ENCODE measurements around the gene ARID5B. TPM values are rescaled to one million over a fixed set of nuclear protein-coding genes. Genes with fewer than 3 reads are reported as not detected.

The ARID5B gene
- total RNA-seq, 1 donor from 2014 or later, result 63.7 TPM

DNA sequence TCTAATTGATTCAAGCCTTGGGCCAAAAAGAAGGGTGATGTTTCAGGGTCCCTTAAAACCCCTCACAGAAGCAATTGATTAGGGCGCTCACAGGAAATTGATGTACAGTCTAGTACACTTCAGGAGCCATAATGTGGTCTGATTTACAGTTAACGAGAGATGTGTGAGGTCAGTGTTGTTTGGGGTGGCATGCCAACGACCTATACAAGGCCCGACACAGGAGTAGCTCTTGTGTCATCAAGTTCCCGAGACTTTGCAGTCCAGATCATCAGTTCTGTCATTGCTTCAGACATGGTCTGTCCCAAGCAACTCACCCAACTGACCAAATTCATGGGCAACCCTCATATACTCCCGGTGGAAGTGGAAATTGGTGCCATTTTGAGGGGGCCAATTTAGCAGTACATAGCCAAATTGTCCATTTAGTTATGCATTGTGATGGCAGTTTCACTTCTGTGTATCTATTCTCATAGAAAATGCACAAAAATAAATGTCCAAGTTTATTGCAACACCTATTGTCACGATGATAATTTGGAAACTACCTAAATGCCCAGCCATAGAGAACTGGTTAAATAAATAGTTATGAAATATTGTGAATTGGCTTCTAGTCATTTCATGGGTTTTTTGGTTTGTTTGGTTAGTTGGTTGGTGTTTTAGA, 18.0 kb upstream of the ARID5B start:
- DNase-seq (ENCODE audit: low spot score), result no peak

DNA sequence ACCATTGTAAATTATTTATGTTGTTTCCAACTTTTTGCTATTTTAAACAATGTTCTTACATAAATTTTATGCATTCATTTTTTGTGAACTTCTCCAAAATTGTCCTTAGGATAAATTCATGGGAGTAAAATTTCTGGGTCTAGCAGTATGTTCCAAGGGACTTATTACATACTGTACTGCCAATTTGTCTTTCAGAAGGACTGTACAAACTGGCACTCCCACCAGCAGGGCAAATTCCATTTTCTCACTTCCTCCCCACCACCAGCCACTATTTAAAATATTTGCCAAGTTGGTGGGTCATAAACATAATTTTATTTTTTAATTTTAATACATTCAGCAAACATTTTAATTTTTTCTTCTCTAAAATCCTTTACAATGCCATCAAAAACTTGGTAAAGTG, 13.7 kb upstream of the ARID5B start:
- DNase-seq (ENCODE audit: low spot score), result no peak

DNA sequence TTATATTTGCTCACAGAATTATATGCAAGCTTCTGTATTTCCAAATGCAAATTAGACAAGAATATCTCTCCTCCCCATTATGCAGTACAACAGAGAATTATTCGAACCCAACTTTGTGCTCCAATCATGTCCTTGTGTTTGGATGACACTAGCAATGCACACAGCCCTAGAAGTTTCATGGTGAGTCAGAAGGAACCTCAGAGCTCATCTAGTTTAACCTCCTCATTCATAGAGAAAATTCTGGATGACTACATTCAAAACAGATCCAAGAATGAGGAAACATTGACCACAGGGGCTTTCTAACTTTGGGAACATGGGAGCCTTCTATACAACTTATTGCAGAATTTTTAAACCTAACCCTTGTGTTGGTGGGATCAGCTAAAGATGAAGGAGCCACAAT, 12.8 kb upstream of the ARID5B start:
- DNase-seq (ENCODE audit: low spot score), result no peak

DNA sequence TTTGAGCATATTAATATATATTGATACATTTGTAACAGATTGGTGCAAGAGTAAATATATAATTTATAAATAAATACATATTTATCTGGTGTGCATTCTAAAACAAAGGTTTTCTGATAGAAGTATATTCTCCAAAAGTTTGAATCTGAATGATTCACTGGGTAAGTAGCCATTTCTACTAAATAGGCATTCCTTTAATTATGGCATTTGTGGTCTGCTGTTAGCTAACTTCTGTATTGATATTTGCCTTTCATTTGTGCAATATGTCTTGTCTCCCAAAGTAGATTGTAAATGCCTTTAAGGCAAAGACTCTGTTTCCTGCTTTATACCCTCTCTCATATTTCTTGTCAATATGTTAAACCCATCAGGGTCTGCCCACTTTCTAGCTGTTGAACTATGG, 11.1 kb upstream of the ARID5B start:
- DNase-seq (ENCODE audit: low spot score), result no peak

DNA sequence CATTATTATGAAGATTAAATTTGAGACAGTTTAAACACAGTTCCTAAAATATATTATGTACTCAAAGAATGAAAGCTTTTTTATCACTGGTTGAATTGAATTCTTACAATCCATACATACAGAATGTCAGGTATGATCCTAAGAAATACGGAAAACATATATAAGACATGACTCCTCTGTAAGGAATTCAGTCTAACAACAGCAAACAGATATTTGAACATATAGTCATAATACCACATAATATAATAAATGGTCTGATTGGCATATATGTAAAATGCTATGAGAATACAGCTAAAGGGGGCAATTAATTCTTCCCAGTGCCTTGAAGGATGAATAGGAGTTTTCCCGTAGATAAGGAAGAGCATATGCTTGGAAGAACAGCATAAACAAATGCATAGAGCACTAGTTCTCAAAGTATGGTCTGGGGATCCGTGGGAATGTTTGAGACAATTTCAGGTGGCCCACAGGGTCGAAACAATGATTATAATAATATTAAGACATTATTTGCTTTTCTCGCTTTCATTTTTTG, 10.6 kb upstream of the ARID5B start:
- DNase-seq (ENCODE audit: low spot score), result no peak

DNA sequence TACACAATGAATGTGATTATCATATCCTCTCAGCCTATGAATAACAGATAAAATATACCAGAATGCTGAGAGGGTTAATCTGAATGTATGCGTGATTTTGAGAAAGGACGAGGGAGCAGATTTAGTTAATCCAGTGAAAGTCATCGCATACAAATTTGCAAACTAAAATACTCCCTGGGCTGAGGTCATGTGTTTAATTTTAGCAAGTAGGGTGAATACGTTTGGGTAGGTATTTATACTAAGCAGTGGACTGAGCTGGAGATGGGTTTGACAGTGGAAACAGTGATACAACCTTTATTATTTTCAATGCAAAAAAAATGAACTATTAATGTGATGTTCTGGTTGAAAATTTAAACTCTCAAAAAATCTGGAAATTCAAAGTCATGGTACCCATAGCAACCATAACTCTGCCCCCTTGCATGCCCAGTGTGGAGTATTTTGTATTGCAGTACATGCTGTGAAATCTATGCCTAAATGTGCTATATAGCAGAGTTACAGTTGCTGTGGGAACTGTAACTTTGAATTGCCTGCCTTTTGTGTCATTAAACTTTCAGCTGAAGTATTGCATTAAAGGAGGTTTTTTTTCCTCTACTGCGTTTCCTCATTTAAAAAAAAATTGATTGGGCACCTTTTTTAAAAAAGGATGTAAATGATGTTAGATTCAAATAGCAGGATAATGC, 9.5 kb upstream of the ARID5B start:
- DNase-seq (ENCODE audit: low spot score), result no peak

DNA sequence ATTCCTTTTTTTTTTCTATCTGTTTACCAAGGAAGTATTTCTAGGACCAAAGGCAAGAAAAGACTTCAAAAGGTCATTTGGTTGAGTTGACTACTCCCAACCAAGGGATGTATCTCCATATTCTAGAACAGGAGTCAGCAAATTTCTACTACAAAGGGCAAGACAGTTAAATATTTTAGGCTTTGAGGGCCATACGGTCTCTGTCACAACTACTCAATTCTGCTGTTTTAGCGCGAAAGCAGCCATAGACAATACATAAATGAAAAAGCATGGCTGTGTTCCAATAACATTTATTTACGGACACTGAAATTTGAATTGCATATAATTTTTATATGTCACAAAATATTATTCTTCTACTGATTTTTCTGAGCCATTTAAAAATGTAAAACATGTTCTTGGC, 8.5 kb upstream of the ARID5B start:
- no peak for DNase-seq (ENCODE audit: low spot score)

DNA sequence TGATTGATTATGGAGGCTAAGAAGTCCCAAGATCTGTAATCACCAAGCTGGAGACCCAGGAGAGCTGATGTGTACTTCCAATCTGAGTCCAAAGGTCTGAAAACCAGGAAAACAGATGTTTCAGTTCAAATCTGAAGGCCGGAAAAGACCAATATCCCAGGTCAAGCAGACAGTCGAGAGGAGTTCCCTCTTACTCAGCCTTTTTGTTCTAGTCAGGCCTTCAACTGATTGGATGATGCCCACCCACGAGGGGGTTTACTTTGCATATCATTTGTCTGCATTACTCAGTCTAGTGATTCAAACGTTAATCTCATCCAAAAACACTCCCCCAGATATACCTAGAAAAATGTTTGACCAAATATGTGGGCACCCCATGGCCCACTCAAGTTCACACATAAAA, 7.4 kb upstream of the ARID5B start:
- DNase-seq (ENCODE audit: low spot score), result no peak

DNA sequence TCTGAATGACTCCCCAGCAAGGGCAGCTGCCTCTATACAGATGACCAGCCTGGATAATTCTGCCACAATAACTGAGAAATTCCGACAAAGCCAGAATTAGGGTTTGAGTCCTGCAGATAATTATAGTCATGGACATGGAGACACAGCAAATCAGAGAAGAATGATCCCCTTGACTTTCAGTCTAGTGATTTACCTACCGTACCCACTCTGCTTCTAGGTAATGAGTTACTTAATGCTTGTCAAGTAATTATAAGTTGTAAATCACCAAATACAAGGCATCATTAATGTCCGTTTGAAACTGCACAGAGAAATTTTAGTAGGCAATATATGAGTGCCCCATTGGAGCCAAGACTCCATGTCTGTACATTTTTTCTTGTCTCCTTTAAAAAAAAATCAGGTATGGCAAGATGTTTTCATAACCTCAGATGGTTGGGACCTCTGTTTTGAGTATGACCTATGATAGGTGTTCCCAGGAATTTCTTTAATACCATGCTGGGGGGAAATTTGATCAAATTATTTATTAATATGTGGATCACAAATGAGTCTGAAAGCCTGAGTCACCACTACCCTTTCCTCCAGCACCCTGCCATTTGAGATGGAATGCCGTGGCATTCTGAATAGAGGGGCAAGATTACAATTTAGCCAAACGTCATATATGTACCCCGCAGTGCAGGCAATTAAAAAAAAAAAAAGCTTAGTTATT, 5.5 kb upstream of the ARID5B start:
- no peak for DNase-seq (ENCODE audit: low spot score)

DNA sequence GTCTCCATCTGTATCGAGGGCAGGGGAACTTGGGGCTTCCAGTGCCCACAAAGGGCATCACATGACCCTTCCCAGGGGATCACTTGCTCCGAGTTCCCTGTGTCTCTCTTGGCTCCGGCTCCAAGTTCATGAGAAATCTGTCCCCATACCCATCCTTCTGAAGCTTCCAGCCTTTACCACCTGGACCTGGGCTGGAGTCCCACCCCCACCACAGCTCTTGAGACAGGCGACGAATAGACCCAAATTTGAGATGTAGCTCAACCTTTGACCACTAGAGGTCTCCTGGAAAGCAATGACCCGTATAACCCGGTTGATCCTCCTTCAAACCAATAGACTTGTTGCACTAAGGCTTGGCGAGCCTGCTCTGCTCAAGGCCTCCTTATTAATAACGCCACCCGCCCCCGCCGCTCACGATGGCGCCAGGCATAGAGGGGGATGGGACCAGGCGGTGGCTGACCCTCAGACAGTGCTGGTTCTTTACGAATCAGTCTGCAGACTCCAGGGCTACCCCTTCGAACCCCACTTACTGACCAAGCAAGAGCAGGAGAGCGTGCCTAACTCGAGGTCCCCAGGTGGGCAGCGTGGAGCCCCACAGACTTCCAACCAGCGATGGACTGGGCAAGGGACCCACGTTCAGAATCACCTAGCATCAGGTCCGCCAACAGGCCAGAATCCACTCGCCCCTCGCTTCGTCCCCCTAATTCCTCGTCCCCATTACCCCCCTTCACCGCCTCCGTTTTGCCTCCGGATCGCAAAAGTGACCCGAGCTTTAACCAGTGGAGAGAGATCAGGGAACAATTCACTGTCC, 4.4 kb upstream of the ARID5B start:
- DNase-seq (ENCODE audit: low spot score), result peak; percentile 59

DNA sequence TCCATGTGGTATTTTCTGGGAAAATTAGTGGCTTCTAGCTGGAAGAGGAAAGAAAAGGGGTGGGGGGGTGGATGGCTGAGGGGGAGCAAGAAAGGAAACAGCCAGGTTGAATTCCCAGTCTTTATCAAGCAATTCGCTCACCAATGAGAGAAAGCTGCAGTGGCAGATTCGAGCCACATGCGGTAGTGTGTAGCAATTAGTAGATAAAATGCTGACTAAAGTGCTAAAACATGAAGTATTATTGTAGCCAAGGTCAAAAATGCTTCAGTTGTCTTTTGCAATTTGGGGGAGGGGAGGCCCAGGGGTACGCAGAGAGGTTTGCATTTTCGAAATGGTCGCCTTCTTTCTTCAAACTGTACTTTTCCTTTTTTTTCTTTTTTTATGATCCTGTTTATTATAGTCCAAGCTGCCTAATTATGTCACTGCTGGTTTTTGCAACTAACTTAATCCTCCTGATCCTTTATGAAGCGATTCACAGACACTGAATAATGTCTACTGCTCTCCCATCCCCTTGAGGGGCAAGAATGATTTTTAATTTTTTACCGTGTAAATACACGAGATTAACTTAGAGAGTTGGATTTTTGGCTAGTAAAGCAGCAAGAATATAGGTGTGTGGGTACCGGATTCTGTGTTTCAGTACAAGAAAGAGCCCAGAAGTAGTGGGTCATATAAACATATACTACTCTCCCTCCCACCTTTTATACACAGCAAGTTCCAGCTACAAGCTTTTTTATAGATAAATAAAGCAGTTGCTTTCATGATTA, 3.6 kb upstream of the ARID5B start:
- DNase-seq (ENCODE audit: low spot score), result no peak

DNA sequence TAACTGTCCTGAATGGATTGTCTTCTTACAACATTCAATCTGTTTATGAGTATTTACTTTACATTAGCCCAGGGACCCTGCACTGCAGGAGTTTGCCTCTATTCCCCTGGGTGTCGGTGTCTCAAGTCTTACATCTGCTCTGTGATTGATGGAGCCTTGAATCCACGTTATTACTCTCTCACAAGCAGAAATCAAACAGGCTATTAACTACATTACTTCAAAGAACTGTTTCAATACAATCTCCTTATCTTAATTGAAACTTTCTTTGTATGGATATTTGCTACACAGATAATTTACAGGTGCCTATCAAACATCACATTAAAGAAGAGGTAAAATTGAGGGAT, 3.1 kb upstream of the ARID5B start:
- DNase-seq (ENCODE audit: low spot score), result no peak

DNA sequence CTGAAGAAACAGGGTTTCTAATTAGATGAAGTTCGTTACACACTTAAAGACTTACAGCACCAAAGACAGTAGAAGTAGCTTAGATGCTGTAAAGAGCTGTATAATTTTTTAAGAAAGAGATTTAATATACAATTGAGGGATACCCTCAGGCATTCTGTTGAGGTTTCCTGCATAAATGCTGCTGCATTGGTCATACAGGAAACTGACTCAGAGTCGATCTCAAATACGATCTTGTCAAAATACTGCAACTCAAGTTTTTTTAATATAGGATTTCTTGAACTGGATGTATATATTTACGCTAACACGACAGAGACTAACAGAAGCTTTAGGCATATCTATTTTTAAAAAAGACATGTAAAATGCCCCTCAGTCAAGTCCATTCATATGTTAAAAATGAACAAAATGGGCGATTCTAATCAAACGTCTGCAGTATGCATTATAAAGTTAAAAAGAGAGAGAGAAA, 2.4 kb upstream of the ARID5B start:
- no peak for DNase-seq (ENCODE audit: low spot score)

DNA sequence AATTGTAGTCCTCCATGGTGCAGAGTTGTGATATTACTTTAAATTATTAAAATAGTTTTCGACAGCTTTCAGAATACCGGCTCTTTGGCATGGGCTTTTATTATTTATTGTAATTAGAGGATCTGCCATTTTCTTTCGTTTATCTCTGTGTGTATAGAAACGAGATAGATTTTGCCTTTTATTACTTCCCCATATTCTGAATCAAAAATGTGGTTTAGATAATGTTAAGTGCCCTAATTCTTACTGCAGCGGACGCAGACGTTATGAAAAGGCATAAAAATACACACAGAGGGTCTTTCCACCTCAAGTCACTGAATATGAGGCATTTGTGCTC, 1.9 kb upstream of the ARID5B start:
- DNase-seq (ENCODE audit: low spot score), result no peak

DNA sequence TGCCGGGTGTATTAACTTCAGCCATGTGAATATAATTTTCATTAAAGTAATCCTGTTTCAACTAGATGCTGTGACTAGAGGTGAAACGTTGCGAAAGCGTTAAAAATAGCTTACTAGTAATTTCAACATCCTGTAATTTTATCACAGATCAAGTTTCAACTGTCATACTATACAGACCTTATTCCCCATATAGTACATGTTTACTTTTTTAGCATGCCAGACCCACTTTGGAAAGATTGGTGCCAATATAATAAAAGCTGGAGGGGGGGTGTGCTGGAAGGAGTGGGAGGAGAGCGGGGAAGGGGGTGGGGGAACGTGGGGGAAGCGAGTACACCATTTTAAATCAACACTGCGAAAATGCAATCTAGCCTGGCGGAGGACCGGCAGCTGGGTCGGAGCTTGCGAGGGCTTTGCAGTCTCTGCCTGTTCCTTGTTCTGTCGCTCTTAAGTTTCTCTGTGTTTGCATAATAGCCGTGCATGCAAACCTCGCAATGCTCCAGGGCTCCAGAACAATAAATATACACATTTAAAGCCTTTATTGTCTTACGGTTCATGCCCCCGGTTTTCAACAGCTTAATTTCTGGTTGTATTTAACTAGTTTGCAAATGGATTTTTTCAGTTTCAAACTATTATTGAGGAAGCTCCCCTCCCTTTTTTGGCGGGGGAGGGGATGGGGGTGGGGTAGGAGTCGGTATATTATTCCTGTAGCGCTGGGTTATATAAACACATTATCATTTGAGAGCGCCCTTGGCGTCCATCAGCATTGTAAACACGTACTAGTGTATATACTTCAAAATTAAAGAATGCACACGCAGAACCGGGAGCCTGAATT, 1.3 kb upstream of the ARID5B start:
- peak; percentile 67 for DNase-seq (ENCODE audit: low spot score)

DNA sequence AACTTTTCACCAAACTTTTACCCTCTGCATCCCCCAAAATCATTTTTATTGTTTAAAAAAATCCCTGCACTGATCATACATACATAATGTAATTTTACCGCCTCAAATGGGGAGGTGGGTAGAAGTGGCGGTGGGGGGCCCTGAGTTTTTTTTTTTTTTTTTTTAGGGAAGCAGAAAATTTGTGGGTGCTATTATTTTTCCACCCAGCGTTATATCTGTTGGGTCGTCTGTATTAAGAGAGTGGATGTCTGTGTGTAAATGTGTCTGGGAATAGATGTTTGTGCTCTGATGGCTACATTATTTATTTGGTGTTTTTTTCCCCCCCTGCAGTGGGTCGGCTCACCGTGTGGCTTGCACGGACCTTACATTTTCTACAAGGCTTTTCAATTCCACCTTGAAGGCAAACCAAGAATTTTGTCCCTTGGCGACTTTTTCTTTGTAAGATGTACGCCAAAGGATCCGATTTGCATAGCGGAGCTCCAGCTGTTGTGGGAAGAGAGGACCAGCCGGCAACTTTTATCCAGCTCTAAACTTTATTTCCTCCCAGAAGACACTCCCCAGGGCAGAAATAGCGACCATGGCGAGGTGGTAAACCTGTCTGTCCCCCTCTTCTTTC, 438 bp downstream of the ARID5B start:
- no peak for DNase-seq (ENCODE audit: low spot score)

DNA sequence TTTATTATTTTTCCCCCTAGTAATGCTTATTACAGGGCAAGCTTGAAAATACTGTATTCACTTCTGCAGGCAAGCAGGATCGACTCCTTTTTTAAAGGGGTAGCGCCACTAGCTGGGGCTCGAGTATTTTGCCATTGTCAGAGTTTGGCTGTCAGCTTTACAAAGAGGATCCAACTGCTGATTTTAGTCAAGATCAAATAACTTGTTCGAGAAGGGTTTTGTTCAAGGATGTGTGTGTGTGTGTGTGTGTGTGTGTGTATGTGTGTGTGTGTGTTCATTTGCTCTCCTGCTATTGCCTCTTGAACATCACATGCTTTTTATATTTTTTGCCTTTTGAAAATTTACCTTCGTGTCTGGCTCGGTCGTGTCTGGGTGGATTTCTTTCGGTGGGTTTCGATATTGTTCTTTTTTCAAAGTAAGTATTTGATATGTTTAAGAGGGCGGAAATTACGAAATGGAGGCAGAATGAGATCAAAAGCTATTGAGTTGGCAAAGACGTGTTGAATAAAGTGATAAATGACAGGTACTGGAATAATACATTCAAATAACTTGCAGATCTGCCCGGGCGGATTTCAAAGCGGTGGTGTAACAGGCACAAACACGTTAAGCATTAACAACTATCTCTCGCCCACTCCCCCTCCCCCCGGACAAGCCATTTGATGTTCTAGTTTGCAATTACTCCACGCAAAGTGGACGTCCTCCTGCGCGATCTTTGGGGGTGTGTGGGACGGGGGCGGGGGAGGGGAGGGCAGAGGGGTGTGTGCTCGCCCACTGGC, 1.1 kb downstream of the ARID5B start:
- peak; percentile 75 for DNase-seq (ENCODE audit: low spot score)

DNA sequence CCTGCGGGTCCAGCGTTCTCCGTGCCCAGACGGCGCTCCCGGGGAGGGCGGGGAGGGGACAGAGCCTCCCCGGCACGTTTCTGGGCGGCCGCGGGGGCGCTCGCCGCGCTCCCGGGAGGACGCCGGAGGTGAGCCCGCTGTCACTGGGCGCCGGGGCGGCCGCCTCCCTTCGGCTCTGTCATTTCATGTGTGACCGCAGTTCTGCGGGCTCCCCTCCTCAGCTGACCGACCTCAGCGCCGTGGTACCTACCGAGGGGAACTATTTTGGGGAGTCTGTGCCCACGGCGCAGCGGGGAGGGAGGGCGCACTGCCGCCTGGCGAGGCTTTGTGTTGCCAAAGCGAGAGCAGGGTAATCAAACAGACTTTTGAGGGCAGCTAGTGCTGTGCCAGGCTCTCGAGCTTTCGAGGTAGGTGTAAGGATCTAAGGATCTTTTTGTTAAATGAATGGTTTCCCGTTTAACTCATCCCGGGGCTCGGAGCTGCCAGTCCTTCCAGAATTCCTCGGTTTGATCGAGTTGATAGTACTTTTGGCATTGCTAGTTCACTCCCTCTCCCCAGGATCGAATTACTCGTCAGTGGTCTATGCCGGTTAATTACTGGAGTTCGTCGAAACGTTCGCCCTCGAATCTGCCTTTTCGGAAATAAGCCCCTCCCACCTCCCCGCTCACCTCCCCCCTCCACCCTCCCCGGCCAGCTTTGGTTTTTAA, 1.9 kb downstream of the ARID5B start:
- DNase-seq (ENCODE audit: low spot score), result peak; percentile 67

DNA sequence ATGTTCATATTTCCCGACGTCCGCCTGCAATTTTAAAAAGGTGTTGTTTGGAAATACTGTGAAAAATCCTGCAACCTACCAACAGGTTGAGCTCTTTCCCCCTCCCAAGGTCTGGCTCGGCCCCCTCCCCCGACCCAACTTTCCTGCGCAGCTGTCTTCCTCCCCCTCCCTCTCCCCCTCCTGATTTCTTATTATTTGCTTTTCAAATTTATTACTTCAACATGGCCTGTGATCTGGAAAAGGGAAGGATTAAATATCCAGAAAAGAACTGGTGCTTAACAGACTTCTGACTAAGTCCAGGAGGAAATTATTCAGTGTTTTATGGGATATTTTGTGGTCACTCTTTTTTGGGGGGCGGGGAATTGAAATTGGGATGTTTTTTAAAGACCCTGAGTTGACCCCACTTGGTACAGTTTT, 2.4 kb downstream of the ARID5B start:
- DNase-seq (ENCODE audit: low spot score), result no peak
